H1 (cell line): ENCODE measurements around the gene KLRC2. TPM values are rescaled to one million over a fixed set of nuclear protein-coding genes. Genes with fewer than 3 reads are reported as not detected.
"Not testable (repeated sequence)": the region's sequence is repeated elsewhere in the genome, so short reads cannot be mapped to it uniquely, and the experiment has no call there.

Experiments used
- CTCF ChIA-PET: fragments of 300-600 bp; sonication (Branson Sonifier 250); formaldehyde crosslinking; loops from one replicate; lab custom pipeline; 2021; ENCODE audit not compliant: partially characterized antibody; lab: Charles Lee
- POLR2A ChIA-PET: fragments of 300-600 bp; sonication (Branson Sonifier 250); formaldehyde crosslinking; loops from one replicate; lab custom pipeline; 2021; ENCODE audit warnings: inconsistent platforms; ENCODE audit not compliant: partially characterized antibody; lab: Charles Lee
- DNase-seq, 2 experiments: peaks; one replicate each; pipeline versions ENCODE4 v3.0.0 to v3.0.0-alpha.2; 2010 to 2022; ENCODE audit warnings: low spot score in 2 of 2, low read depth in 1 of 2, mixed read lengths in 1 of 2
- FAIRE-seq: peaks from 2 replicates; lab custom pipeline; 2011; peaks lifted over from hg19 to GRCh38; lab: Jason Lieb, UNC
- H2AFZ ChIP-seq: 2 replicates; pipeline ENCODE4 v1.8.1; 2012; ENCODE audit warnings: low read length, inconsistent platforms
- H2AK5ac ChIP-seq: 2 replicates; pipeline ENCODE4 v1.6.1; 2013; ENCODE audit warnings: low read depth, low read length
- H2BK120ac ChIP-seq: replicated peaks from 2 replicates; pipeline ENCODE3; 2013; ENCODE audit warnings: low read depth, low read length, inconsistent platforms
- H2BK12ac ChIP-seq: 2 replicates; pipeline ENCODE4 v1.6.1; 2013; ENCODE audit warnings: low read depth, low read length
- H2BK15ac ChIP-seq: 2 replicates; pipeline ENCODE4 v1.6.1; 2013; ENCODE audit warnings: low read length
- H2BK20ac ChIP-seq: 2 replicates; pipeline ENCODE4 v1.6.1; 2013; ENCODE audit warnings: low read length
- H2BK5ac ChIP-seq: 2 replicates; pipeline ENCODE4 v1.6.1; 2013; ENCODE audit warnings: low read depth, low read length
- H3K14ac ChIP-seq: 2 replicates; pipeline ENCODE4 v1.6.1; 2013; ENCODE audit warnings: inconsistent platforms; ENCODE audit not compliant: insufficient read length
- H3K18ac ChIP-seq: 2 replicates; pipeline ENCODE4 v1.6.1; 2013; ENCODE audit warnings: low read length; ENCODE audit errors: extremely low read depth
- H3K23ac ChIP-seq: 2 replicates; pipeline ENCODE4 v1.6.1; 2013; ENCODE audit warnings: inconsistent platforms; ENCODE audit not compliant: insufficient read length
- H3K23me2 ChIP-seq: 2 replicates; pipeline ENCODE4 v1.6.1; 2013; ENCODE audit warnings: low read depth, low read length
- H3K27ac ChIP-seq: 2 replicates; pipeline ENCODE4 v1.6.1; 2011; ENCODE audit warnings: low read depth, low read length, inconsistent platforms
- H3K27me3 ChIP-seq, 4 experiments: replicated peaks in 1 of 4; 1 replicate in 1 of 4; 2 replicates in 3 of 4; pipeline versions ENCODE4 v1.6.1 to v1.8.1; 2011 to 2013; ENCODE audit warnings: low read length in 3 of 4, mild to moderate bottlenecking in 3 of 4, inconsistent platforms in 2 of 4, mixed read lengths in 2 of 4, moderate library complexity in 1 of 4; ENCODE audit not compliant: control insufficient read depth in 3 of 4, insufficient read depth in 3 of 4; ENCODE audit errors: extremely low read depth in 1 of 4
- H3K36me3 ChIP-seq, 4 experiments: 2 replicates each; pipeline versions ENCODE4 v1.6.1 to v1.8.1; 2011 to 2013; ENCODE audit warnings: mild to moderate bottlenecking in 4 of 4, low read length in 3 of 4, moderate library complexity in 2 of 4, control low read depth in 1 of 4, inconsistent platforms in 1 of 4; ENCODE audit not compliant: insufficient read depth in 4 of 4, control insufficient read depth in 2 of 4
- H3K4ac ChIP-seq: replicated peaks from 2 replicates; pipeline ENCODE3; 2013; ENCODE audit warnings: low read length, low read depth, mixed read lengths, inconsistent platforms; ENCODE audit not compliant: insufficient read length
- H3K4me1 ChIP-seq, 4 experiments: replicated peaks in 1 of 4; 1 replicate in 1 of 4; 2 replicates in 3 of 4; pipeline versions ENCODE4 v1.6.1 to v1.8.1; 2011 to 2013; ENCODE audit warnings: low read length in 3 of 4, inconsistent platforms in 2 of 4, mixed read lengths in 1 of 4; ENCODE audit not compliant: insufficient read depth in 4 of 4, control insufficient read depth in 3 of 4
- H3K4me2 ChIP-seq, 2 experiments: 2 replicates each; pipeline versions ENCODE4 v1.6.1 to v1.8.1; 2011 to 2013; ENCODE audit warnings: low read depth in 2 of 2, low read length in 2 of 2, control low read depth in 1 of 2, inconsistent platforms in 1 of 2, mild to moderate bottlenecking in 1 of 2; ENCODE audit not compliant: insufficient read depth in 1 of 2
- H3K4me3 ChIP-seq, 4 experiments: fragments of 200-600, 300-600 bp in 1 of 4; sonication (generic), shearing (Covaris generic), sonication (Bioruptor Twin) in 1 of 4; 2 replicates each; pipeline versions ENCODE4 v1.5.1 to v1.8.1; 2011 to 2016; ENCODE audit warnings: low read length in 4 of 4, low read depth in 3 of 4, control low read depth in 2 of 4, inconsistent platforms in 2 of 4, mild to moderate bottlenecking in 2 of 4, mixed read lengths in 1 of 4, moderate library complexity in 1 of 4; ENCODE audit not compliant: insufficient read depth in 2 of 4; ENCODE audit errors: extremely low read depth in 1 of 4
- H3K56ac ChIP-seq: replicated peaks from 2 replicates; pipeline ENCODE3; 2013; ENCODE audit warnings: low read depth, mild to moderate bottlenecking, mixed read lengths, low read length, inconsistent platforms; ENCODE audit not compliant: insufficient read length
- H3K79me1 ChIP-seq: 2 replicates; pipeline ENCODE4 v1.6.1; 2013; ENCODE audit warnings: low read depth, low read length, control low read depth
- H3K79me2 ChIP-seq, 2 experiments: 2 replicates each; pipeline versions ENCODE4 v1.6.1 to v1.8.1; 2012 to 2013; ENCODE audit warnings: low read length in 2 of 2, mild to moderate bottlenecking in 2 of 2, inconsistent platforms in 1 of 2; ENCODE audit not compliant: insufficient read depth in 2 of 2, control insufficient read depth in 1 of 2
- H3K9ac ChIP-seq, 4 experiments: replicated peaks in 1 of 4; 1 replicate in 1 of 4; 2 replicates in 3 of 4; pipeline versions ENCODE4 v1.6.1 to v1.8.1; 2011 to 2013; ENCODE audit warnings: low read depth in 3 of 4, low read length in 3 of 4, control low read depth in 2 of 4, mild to moderate bottlenecking in 2 of 4, moderate library complexity in 2 of 4, inconsistent platforms in 1 of 4; ENCODE audit errors: extremely low read depth in 1 of 4
- H3K9me3 ChIP-seq, 2 experiments: 2 replicates each; pipeline versions ENCODE4 v1.6.1 to v1.8.1; 2012 to 2013; ENCODE audit warnings: mild to moderate bottlenecking in 2 of 2, moderate library complexity in 2 of 2, control low read depth in 1 of 2, inconsistent platforms in 1 of 2, low read depth in 1 of 2, low read length in 1 of 2, mixed read lengths in 1 of 2; ENCODE audit not compliant: insufficient read depth in 2 of 2
- H4K20me1 ChIP-seq, 2 experiments: replicated peaks in 1 of 2; 2 replicates each; pipeline versions ENCODE3 to v1.8.1; 2011 to 2013; ENCODE audit warnings: inconsistent platforms in 2 of 2, low read length in 2 of 2, mild to moderate bottlenecking in 1 of 2; ENCODE audit not compliant: insufficient read depth in 2 of 2, control insufficient read depth in 1 of 2
- H4K5ac ChIP-seq: 2 replicates; pipeline ENCODE4 v1.6.1; 2013; ENCODE audit warnings: low read length, low read depth, mixed read lengths, inconsistent platforms; ENCODE audit not compliant: insufficient read length
- H4K8ac ChIP-seq: 2 replicates; pipeline ENCODE4 v1.8.0; 2013; ENCODE audit warnings: mild to moderate bottlenecking, moderate library complexity, low read length, inconsistent platforms; ENCODE audit not compliant: insufficient read depth; ENCODE audit errors: extremely low read depth
- H4K91ac ChIP-seq: replicated peaks from 2 replicates; pipeline ENCODE3; 2013; ENCODE audit warnings: low read length, mixed read lengths, inconsistent platforms; ENCODE audit not compliant: insufficient read length
- SUZ12 ChIP-seq: fragments of 200-600 bp; sonication (generic); IDR thresholded peaks from 2 replicates; pipeline ENCODE4 v1.6.1; 2012; ENCODE audit warnings: mild to moderate bottlenecking, inconsistent platforms, low read length, moderate library complexity, mixed read lengths
- WGBS, 2 experiments: shearing (Covaris generic) in 1 of 2; methylation state at CpG; one replicate each; pipeline versions ENCODE4 v1.1.6 to v1.1.7; 2013 to 2015; ENCODE audit warnings: low lambda C conversion rate in 2 of 2, mixed read lengths in 2 of 2, inconsistent platforms in 1 of 2, low coverage in 1 of 2, missing lambda C conversion rate in 1 of 2; ENCODE audit not compliant: insufficient replicate concordance in 2 of 2, insufficient coverage in 1 of 2, insufficient read length in 1 of 2; ENCODE audit errors: extremely low coverage in 1 of 2, missing lambda C conversion rate in 1 of 2; 5-methylcytosine and 5-hydroxymethylcytosine counted together
- polyA plus RNA-seq, 7 experiments: library from polyadenylated mRNA; depleted of rRNA in 3 of 7; stranded (reverse) in 5 of 7; unstranded in 2 of 7; fragments of >200 nt in 5 of 7; fragments of 200-250 nt in 2 of 7; gene quantifications; 1 replicate in 5 of 7; 2 replicates in 1 of 7; 4 replicates in 1 of 7; pipeline versions ENCODE4 v1.2.1 to v1.2.3, GENCODE V29; 2011 to 2013; ENCODE audit warnings: missing spikeins in 2 of 7, mixed read lengths in 2 of 7
- total RNA-seq: library from RNA; stranded (reverse); fragmentation: NEBNext Ultra II Directional; extraction: Animal tissue kit (Norgen Biotek cat#: 25700); gene quantifications from 2 replicates; pipeline ENCODE4 v1.2.1, GENCODE V29; 2021

Gene KLRC2
- total and polyA plus RNA-seq, 2 of the 8 experiments (the other 6 are each of a cell fraction or from before 2014, with no cell fraction given): not detected

DNA sequence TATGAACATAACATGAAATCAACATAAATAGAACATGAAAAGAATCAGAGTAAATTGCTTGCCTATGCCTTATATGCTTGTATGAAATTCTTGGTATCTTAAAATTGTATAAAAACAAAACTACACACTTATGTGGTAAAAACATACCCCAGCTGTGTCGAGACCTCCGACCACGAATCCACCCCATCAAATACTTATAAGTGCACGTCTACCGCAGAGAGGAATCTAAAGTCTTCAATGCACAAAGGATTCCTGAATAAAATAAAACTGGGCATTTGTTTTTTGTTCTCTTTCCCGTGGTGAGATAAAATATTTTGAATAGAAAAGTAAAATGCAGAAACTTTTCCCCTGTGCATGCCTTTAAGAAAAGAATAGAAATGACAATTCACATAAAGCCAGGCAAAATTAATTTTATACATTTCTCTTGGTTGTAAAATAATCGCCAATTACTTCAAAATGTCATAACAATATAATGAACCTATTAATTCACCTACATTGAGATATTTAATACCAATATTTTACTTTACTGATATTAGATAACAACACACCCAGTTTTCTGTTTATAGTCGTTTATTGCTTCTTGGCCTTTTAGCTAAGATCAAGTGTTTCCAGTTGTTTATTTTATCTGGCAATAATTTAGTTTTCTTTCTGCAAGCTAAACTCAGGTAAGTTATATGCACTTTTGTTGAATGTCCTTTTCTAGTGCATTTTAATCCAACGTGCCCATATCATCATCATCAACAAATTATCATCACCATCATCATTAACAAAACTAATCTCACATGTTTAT, 47.0 kb downstream of the KLRC2 start (continued):
- TF ChIP-seq SUZ12: no peak

DNA sequence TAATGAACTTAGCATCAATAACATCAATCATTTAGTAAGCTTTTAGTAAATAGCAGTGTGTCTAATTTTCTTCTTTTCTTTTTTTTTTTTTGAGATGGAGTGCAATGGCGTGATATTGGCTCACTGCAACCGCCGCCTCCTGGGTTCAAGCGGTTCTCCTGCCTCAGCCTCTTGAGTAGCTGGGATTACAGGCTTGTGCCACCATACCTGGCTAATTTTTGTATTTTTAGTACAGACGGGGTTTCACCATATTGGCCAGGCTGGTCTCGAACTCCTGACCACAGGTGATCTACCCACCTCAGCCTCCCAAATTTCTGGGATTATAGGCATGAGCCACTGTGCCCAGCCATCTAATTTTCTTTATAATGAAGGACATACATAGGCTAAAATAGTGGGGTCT, 48.3 kb downstream of the KLRC2 start:
- H3K79me1 ChIP-seq, H2BK120ac ChIP-seq, H4K8ac ChIP-seq, H3K23me2 ChIP-seq, H2AK5ac ChIP-seq, POLR2A ChIA-PET, H2BK5ac ChIP-seq, H3K79me2 ChIP-seq, H3K4me3 ChIP-seq, H3K36me3 ChIP-seq, H4K20me1 ChIP-seq, H3K4me2 ChIP-seq, H3K27ac ChIP-seq, H3K18ac ChIP-seq, H3K9ac ChIP-seq, H3K27me3 ChIP-seq, DNase-seq, H2BK12ac ChIP-seq, H3K14ac ChIP-seq, H3K4ac ChIP-seq, FAIRE-seq, H2AFZ ChIP-seq, H2BK20ac ChIP-seq, H3K23ac ChIP-seq, H3K56ac ChIP-seq, H2BK15ac ChIP-seq, H3K9me3 ChIP-seq, H4K5ac ChIP-seq, H4K91ac ChIP-seq, H3K4me1 ChIP-seq: not testable (repeated sequence)
- 91% methylated on average over 6 of the region's 6 CpGs; no CpG with 5 or more reads in 1 of the 2 experiments for WGBS, 2 experiments
- CTCF ChIA-PET: interaction anchor here (1.2 kb wide), 1 partner anchor 21 kb away, joined by 4 read pairs; no protein-coding TSS in a partner anchor
